HG03039 (cell line): ENCODE measurements around the gene EIF4G3.
"Not testable (repeated sequence)": the region's sequence is repeated elsewhere in the genome, so short reads cannot be mapped to it uniquely, and the experiment has no call there.

Source experiments
- ATAC-seq: cut with Tn5 transposase; IDR thresholded peaks from one replicate; pipeline ENCODE4 v1.9.1; 2021; ENCODE audit warnings: mild to moderate bottlenecking, moderate library complexity; ENCODE audit not compliant: unreplicated experiment

EIF4G3 gene

GRCh38 chr1:20887246-20887645 lies 289.5 kb downstream of the EIF4G3 start:
- ATAC-seq: no peak

- no peak for ATAC-seq
Observed at GRCh38 chr1:20885121-20885520, 291.6 kb downstream of the EIF4G3 start.

- no peak for ATAC-seq
Observed at GRCh38 chr1:20884513-20884912, 292.2 kb downstream of the EIF4G3 start.

GRCh38 chr1:20883766-20884165 lies 292.9 kb downstream of the EIF4G3 start:
- ATAC-seq: no peak

- no peak for ATAC-seq
Observed at GRCh38 chr1:20882837-20883236, 293.9 kb downstream of the EIF4G3 start.

- ATAC-seq: no peak
Observed at GRCh38 chr1:20878799-20879198, 297.9 kb downstream of the EIF4G3 start.

- ATAC-seq: no peak
Observed at GRCh38 chr1:20875198-20875973, 301.3 kb downstream of the EIF4G3 start.

GRCh38 chr1:20873311-20873710 lies 303.4 kb downstream of the EIF4G3 start:
- no peak for ATAC-seq

GRCh38 chr1:20871419-20871818 lies 305.3 kb downstream of the EIF4G3 start:
- ATAC-seq: no peak

- ATAC-seq: no peak
Observed at GRCh38 chr1:20870718-20871117, 306.0 kb downstream of the EIF4G3 start.

- no peak for ATAC-seq
Observed at GRCh38 chr1:20868263-20868662, 308.4 kb downstream of the EIF4G3 start.

- no peak for ATAC-seq
Observed at GRCh38 chr1:20867847-20868246, 308.9 kb downstream of the EIF4G3 start.

- no peak for ATAC-seq
Observed at GRCh38 chr1:20867062-20867461, 309.6 kb downstream of the EIF4G3 start.

GRCh38 chr1:20865001-20865400 lies 311.7 kb downstream of the EIF4G3 start:
- no peak for ATAC-seq

GRCh38 chr1:20854529-20854928 lies 322.2 kb downstream of the EIF4G3 start:
- ATAC-seq: no peak

- not testable (repeated sequence) for ATAC-seq
Observed at GRCh38 chr1:20851791-20852190, 324.9 kb downstream of the EIF4G3 start.

GRCh38 chr1:20850021-20850420 lies 326.7 kb downstream of the EIF4G3 start:
- ATAC-seq: no peak

- ATAC-seq: no peak
Observed at GRCh38 chr1:20849100-20849499, 327.6 kb downstream of the EIF4G3 start.

- ATAC-seq: no peak
Observed at GRCh38 chr1:20848162-20848561, 328.5 kb downstream of the EIF4G3 start.

- ATAC-seq: no peak
Observed at GRCh38 chr1:20847611-20848080, 329.1 kb downstream of the EIF4G3 start.

GRCh38 chr1:20846461-20847374 lies 330.0 kb downstream of the EIF4G3 start:
- no peak for ATAC-seq

GRCh38 chr1:20840731-20841130 lies 336.0 kb downstream of the EIF4G3 start:
- ATAC-seq: no peak
